B cell (primary cell): Measurements from ENCODE around the gene ZMAT3. TPM values are rescaled to one million over a fixed set of nuclear protein-coding genes. Genes with fewer than 3 reads are reported as not detected.

Experiments
- ATAC-seq: fragments of 200-7000 bp; cut with Tn5 transposase; one replicate; pipeline ENCODE4 v1.10.0; 2021; ENCODE audit warnings: low read depth, mild to moderate bottlenecking, moderate number of reproducible peaks, moderate library complexity
- CTCF ChIA-PET: fragments of 350-600 bp; sonication (Branson Sonifier 250); formaldehyde crosslinking; loops from one replicate; lab custom pipeline; 2021; ENCODE audit warnings: antibody characterized with exemption, inconsistent platforms; lab: Charles Lee
- POLR2A ChIA-PET: fragments of 350-600 bp; sonication (Branson Sonifier 250); formaldehyde crosslinking; loops from one replicate; lab custom pipeline; 2021; ENCODE audit warnings: antibody characterized with exemption; lab: Charles Lee
- DNase-seq: peaks from one replicate; pipeline ENCODE4 v3.0.0; 2013
- H2AFZ ChIP-seq: 2 replicates; pipeline ENCODE4 v1.6.1; 2012; ENCODE audit warnings: mild to moderate bottlenecking, low read depth, low read length; ENCODE audit not compliant: insufficient read depth, poor library complexity, severe bottlenecking
- H3K27ac ChIP-seq, 2 donors: 1 replicate in 1 of 2; 2 replicates in 1 of 2; pipeline ENCODE4 v1.5.1; 2012 to 2013; ENCODE audit warnings: low read length in 2 of 2, mild to moderate bottlenecking in 2 of 2, moderate library complexity in 1 of 2
- H3K27me3 ChIP-seq, 4 experiments: fragments of 200-600 bp in 1 of 4; sonication (generic) in 1 of 4; replicated peaks in 1 of 4; 1 replicate in 2 of 4; 2 replicates in 2 of 4; pipeline versions ENCODE4 v1.6.1 to v1.7.0; 2013 to 2016; ENCODE audit warnings: low read length in 3 of 4, mild to moderate bottlenecking in 2 of 4, mixed read lengths in 1 of 4, moderate library complexity in 1 of 4; ENCODE audit not compliant: insufficient read depth in 4 of 4, control insufficient read depth in 3 of 4; ENCODE audit errors: control extremely low read depth in 1 of 4
- H3K36me3 ChIP-seq, 2 experiments: replicated peaks in 1 of 2; 1 replicate in 1 of 2; 2 replicates in 1 of 2; pipeline versions ENCODE4 v1.6.1 to v1.7.1; 2013; ENCODE audit warnings: low read length in 1 of 2; ENCODE audit not compliant: insufficient read depth in 2 of 2, control insufficient read depth in 1 of 2; ENCODE audit errors: control extremely low read depth in 1 of 2, extremely low read depth in 1 of 2
- H3K4me1 ChIP-seq, 2 donors: fragments of 200-600 bp in 1 of 2; sonication (generic) in 1 of 2; 1 replicate in 1 of 2; 2 replicates in 1 of 2; pipeline versions ENCODE4 v1.5.1 to v1.6.1; 2013 to 2017; ENCODE audit warnings: low read length in 2 of 2; ENCODE audit not compliant: control insufficient read depth in 2 of 2, insufficient read depth in 2 of 2
- H3K4me2 ChIP-seq: replicated peaks from 2 replicates; pipeline ENCODE3; 2012; ENCODE audit warnings: mild to moderate bottlenecking, low read depth, low read length; ENCODE audit not compliant: poor library complexity, severe bottlenecking
- H3K4me3 ChIP-seq, 5 experiments: fragments of 200-600 bp in 1 of 5; sonication (generic) in 1 of 5; 1 replicate in 3 of 5; 2 replicates in 2 of 5; pipeline versions ENCODE4 v1.5.1 to v1.7.0; 2011 to 2016; ENCODE audit warnings: low read length in 4 of 5, mild to moderate bottlenecking in 4 of 5, low read depth in 2 of 5, control low read depth in 1 of 5, moderate library complexity in 1 of 5; ENCODE audit not compliant: insufficient read depth in 1 of 5; ENCODE audit errors: control extremely low read depth in 1 of 5, extremely low read depth in 1 of 5
- H3K79me2 ChIP-seq: fragments of 200-600 bp; sonication (generic); one replicate; pipeline ENCODE4 v1.6.0; 2016; ENCODE audit warnings: low read length; ENCODE audit not compliant: control insufficient read depth, insufficient read depth
- H3K9ac ChIP-seq: fragments of 200-600 bp; sonication (generic); 2 replicates; pipeline ENCODE4 v1.6.1; 2017; ENCODE audit warnings: mild to moderate bottlenecking, low read length, moderate library complexity
- H3K9me3 ChIP-seq, 3 donors: one replicate each; pipeline versions ENCODE4 v1.6.1 to v1.7.1; 2013; ENCODE audit warnings: low read length in 2 of 3; ENCODE audit not compliant: control insufficient read depth in 2 of 3, insufficient read depth in 1 of 3; ENCODE audit errors: control extremely low read depth in 1 of 3
- H4K20me1 ChIP-seq: 2 replicates; pipeline ENCODE4 v1.6.0; 2012; ENCODE audit warnings: mild to moderate bottlenecking, low read length; ENCODE audit not compliant: insufficient read depth, control insufficient read depth, poor library complexity, severe bottlenecking
- H3K27ac Mint-ChIP-seq: one replicate; pipeline ENCODE4 v1.8.0; 2021; ENCODE audit warnings: mixed read lengths
- H3K27me3 Mint-ChIP-seq: one replicate; pipeline ENCODE4 v1.8.0; 2021; ENCODE audit warnings: mixed read lengths
- H3K4me1 Mint-ChIP-seq: one replicate; pipeline ENCODE4 v1.8.0; 2021; ENCODE audit warnings: mixed read lengths
- H3K4me3 Mint-ChIP-seq: one replicate; pipeline ENCODE4 v1.8.0; 2021; ENCODE audit warnings: mixed read lengths
- H3K9me3 Mint-ChIP-seq: one replicate; pipeline ENCODE4 v1.8.0; 2022; ENCODE audit warnings: mixed read lengths; ENCODE audit not compliant: insufficient read depth
- CTCF ChIP-seq: fragments of 200-600 bp; IDR thresholded peaks from one replicate; pipeline ENCODE4 v1.8.0; 2022; ENCODE audit warnings: antibody characterized with exemption, mild to moderate bottlenecking
- EZH2 ChIP-seq: IDR thresholded peaks from 2 replicates; pipeline ENCODE4 v1.6.1; 2012; ENCODE audit warnings: borderline replicate concordance, low read depth, mild to moderate bottlenecking, moderate library complexity, low read length; ENCODE audit not compliant: insufficient read depth, poor library complexity, severe bottlenecking
- WGBS: methylation state at CpG from one replicate; pipeline ENCODE4 v1.1.5; 2013; ENCODE audit warnings: missing lambda C conversion rate; ENCODE audit not compliant: insufficient coverage; 5-methylcytosine and 5-hydroxymethylcytosine counted together
- intact Hi-C: fragments of 100-400 bp; cut with micrococcal nuclease; formaldehyde crosslinking; loops from one replicate; pipeline ENCODE4 v1.10.0; 2022
- polyA plus RNA-seq: library from polyadenylated mRNA; depleted of rRNA; stranded (reverse); fragments of >200 nt; gene quantifications from 2 replicates; pipeline ENCODE4 v1.2.3, GENCODE V29; 2012
- total RNA-seq, 2 donors: library from RNA; stranded (reverse); fragments of 120-200 nt in 1 of 2; gene quantifications; 1 replicate in 1 of 2; 2 replicates in 1 of 2; pipeline versions ENCODE4 v1.2.3 to v1.2.4, GENCODE V29; 2013 to 2022

The ZMAT3 gene
- total and polyA plus RNA-seq, 2 donors (not counting 1 experiment from before 2014, with no cell fraction given) = 3.6 to 19.5 TPM

- Mint-ChIP-seq H3K27me3 (no peaks in the 10 kb centered on the region), H3K4me1 (peaks cover 7% of the 10 kb centered on the region), H3K27ac (no peak overlapping the region), H3K9me3 (no peaks in the 10 kb centered on the region), H3K4me3 (no peak overlapping the region)
- H3K9me3 ChIP-seq = no peaks in the 10 kb centered on the region
- no peak overlapping the region for H3K27ac ChIP-seq
- peaks cover 0 to 5% of the 10 kb centered on the region in 2 donors for H3K4me1 ChIP-seq
- WGBS = no CpG with 5 or more reads among the region's 2 CpGs
- H3K9ac ChIP-seq = no peak overlapping the region
- DNase-seq (no peak), ATAC-seq (no peak)
- H2AFZ ChIP-seq = peak overlapping the region; percentile 31
- CTCF ChIA-PET = interaction anchor here (0.9 to 1.7 kb wide), 2 partner anchors 14 to 21 kb away, joined by 3 to 8 read pairs; no protein-coding TSS in a partner anchor
- intact Hi-C loops = no loop called here
- no peaks in the 10 kb centered on the region for H3K36me3 ChIP-seq
- no peaks in the 10 kb centered on the region for H3K27me3 ChIP-seq
- peak overlapping the region; percentile 25 for H3K4me2 ChIP-seq
- no peaks in the 10 kb centered on the region for H3K79me2 ChIP-seq
- TF ChIP-seq CTCF (no peak), EZH2 (no peak)
- POLR2A ChIA-PET = interaction anchor here (0.6 kb wide), 1 partner anchor 12 kb away, joined by 3 read pairs; no protein-coding TSS in a partner anchor
- H4K20me1 ChIP-seq = no peaks in the 10 kb centered on the region
- no peak overlapping the region for H3K4me3 ChIP-seq
Measured at GRCh38 chr3:179083977-179084376, 12.4 kb upstream of the ZMAT3 start.

GRCh38 chr3:179082416-179082815, 10.8 kb upstream of the ZMAT3 start:
- peaks cover 0 to 5% of the 10 kb centered on the region in 2 donors for H3K4me1 ChIP-seq
- no peak for ATAC-seq
- no peaks in the 10 kb centered on the region for H3K27me3 ChIP-seq
- no peaks in the 10 kb centered on the region for H3K27me3 Mint-ChIP-seq
- H3K4me2 ChIP-seq = no peak overlapping the region
- no peaks in the 10 kb centered on the region for H4K20me1 ChIP-seq
- H3K9me3 Mint-ChIP-seq = no peaks in the 10 kb centered on the region
- H3K4me1 Mint-ChIP-seq = peaks cover 7% of the 10 kb centered on the region
- H3K27ac Mint-ChIP-seq = no peak overlapping the region
- H3K36me3 ChIP-seq = no peaks in the 10 kb centered on the region
- H3K4me3 ChIP-seq = no peak overlapping the region
- H3K9ac ChIP-seq = no peak overlapping the region
- no peaks in the 10 kb centered on the region for H3K79me2 ChIP-seq
- H3K4me3 Mint-ChIP-seq = no peak overlapping the region
- DNase-seq = no peak
- TF ChIP-seq EZH2 = no peak
- CTCF ChIA-PET = interaction anchor here (0.6 to 1.3 kb wide), 4 partner anchors 16 to 236 kb away, joined by 3 to 5 read pairs (median 4); no protein-coding TSS in a partner anchor
- no peak overlapping the region for H3K27ac ChIP-seq
- intact Hi-C loops = no loop called here
- H3K9me3 ChIP-seq = no peaks in the 10 kb centered on the region
- POLR2A ChIA-PET = interaction anchor here (1.1 kb wide), 1 partner anchor 13 kb away, joined by 5 read pairs; no protein-coding TSS in a partner anchor
- 100% methylated on average over 1 of the region's 3 CpGs for WGBS
- no peak overlapping the region for H2AFZ ChIP-seq
